Stimulated activated CD8-positive, alpha-beta memory T cell treated with anti-CD3 and anti-CD28 coated beads, Interleukin-2, amount 100 ng/mL, for 1 hour (primary cell): ENCODE results near the gene AP1M1.

ENCODE experiments used
- DNase-seq, 2 donors: peaks; one replicate each; pipeline ENCODE4 v3.0.0-alpha.2; 2020; ENCODE audit warnings: low read depth in 2 of 2

AP1M1 gene

GRCh38 chr19:16207490-16208025 lies 9.8 kb downstream of the AP1M1 start:
- no peak for DNase-seq

- DNase-seq = no peak
Measured at GRCh38 chr19:16208064-16208759, 10.5 kb downstream of the AP1M1 start.

DNA sequence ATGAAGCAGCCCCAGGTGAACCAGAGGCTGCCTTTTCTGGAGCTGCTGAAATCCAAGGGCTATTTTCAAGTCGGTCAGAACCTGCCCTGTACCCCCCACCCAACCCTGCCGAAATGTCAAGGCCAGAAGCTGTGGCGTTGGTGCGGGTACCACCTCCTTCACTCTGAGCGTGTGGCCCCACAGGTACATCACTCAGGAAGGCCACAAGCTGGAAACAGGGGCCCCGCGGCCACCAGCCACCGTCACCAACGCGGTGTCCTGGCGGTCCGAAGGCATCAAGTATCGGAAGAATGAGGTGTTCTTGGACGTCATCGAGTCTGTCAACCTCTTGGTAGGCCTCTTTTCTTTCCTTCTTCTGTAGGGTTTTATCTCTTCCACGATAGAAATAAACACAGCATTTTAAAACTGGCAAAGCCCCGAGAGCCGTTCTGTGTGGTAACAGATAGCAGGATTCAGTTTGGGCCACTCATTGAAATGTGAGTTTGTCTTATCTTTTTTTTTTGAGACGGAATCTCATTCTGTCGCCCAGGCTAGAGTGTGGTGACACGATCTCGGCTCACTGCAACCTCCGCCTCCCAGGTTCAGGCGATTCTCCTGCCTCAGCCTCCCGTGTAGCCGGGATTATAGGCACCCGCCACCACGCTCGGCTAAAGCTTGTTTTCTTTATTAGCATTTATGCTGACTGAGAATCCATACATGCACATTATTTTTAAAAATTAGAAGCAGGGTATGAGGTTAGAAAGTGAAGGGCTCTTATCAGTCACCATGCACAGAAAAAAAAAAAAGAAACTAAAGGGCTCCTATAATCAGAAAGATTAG lies 11.3 kb downstream of the AP1M1 start:
- no peak for DNase-seq

DNA sequence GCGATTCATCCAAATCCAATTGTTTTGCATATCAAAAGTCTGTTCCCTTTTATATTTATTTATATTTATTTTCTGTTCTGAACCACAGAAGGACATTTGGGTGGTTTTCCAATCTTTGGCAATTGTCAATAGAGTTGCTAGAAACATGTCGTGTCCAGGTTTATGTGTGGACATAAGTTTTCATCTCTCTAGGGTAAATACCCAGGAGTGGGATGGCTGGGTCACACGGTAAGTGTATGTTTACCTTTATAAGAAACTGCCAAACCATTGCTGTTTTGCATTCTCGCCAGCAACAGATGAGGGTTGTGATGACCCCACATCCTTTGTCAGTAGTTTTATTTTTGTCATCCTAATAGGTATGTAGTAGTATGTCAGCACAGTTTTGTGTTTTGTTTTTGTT lies 12.5 kb downstream of the AP1M1 start:
- DNase-seq = no peak

GRCh38 chr19:16213076-16213475 lies 15.4 kb downstream of the AP1M1 start:
- no peak for DNase-seq

DNA sequence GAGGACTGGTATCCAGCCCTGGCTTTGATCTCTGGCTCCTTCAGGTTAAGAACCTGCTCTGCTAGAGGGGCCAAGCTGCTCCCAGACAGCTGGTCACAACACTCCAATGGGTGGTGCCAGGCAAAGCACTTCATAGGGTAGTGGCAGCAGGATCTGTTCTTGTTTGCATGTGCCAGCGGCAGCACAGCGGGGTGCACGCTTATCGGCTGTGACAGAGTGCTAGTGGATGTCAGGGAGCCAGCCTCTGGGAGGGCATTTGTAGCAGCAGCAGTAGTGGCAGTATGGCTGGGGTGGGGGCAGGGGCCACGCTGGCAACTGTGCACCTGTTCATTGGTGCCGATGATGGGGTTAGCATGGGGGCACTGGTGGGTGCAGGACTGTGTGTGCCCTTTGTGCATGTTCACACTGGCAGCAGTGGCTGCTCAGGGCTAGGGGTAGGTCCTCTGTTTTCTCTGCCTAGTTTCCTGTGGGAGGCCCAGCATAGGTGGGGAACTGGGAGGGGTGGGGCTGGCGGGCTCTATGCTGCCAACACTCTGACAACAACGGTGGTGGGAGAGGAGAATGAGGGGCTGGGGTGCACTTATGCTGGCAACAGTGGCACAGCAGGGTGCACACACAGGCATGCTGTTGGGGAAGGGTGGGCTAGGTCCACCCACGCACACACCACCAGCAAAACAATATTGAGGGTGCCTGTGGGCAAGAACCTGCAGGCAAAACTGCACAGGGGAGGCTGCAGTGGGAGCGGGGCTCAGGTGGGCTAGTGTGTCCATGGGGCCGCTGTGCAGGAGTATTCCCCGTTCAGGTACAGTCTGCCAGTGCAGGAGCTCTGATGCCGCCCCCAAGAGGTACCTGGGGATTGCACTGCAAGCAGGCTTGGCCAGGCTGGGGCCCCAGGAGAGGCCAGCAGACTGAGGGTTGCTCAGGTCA lies 19.3 kb downstream of the AP1M1 start:
- DNase-seq = no peak

DNA sequence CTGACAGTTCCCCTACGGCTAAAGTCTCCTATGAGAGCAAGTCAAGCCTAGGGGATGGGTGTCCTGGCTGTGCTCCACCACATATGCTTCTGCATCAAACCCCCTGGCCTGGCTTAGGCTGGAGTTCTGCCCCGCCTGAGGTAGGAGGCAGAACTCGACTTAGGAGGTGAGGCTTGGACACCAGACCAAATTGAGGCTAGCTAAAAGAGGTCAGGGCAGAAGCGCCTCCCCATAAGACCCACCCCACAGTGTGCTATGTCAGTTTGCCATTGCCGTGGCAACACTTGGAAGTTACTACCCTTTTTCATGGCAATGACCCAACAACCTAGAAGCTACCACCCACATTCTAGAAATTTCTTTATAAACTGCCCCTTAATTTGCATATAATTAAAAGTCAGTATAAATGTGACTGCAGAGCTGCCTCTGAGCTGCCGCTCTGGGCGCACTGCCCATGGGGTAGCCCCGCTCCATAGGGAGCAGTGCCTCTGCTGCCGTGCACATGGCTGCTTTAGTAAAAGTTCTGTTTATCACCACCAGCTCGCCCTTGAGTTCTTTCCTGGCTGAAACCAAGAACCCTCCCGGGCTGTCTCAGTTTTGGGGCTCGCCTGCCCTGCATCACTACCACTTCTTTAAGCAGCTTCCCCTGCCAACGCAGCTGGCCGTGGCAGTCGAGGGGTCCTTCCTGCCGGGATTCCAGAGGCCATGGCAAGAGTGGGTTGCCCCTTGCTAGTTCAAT lies 20.2 kb downstream of the AP1M1 start:
- no peak for DNase-seq

DNA sequence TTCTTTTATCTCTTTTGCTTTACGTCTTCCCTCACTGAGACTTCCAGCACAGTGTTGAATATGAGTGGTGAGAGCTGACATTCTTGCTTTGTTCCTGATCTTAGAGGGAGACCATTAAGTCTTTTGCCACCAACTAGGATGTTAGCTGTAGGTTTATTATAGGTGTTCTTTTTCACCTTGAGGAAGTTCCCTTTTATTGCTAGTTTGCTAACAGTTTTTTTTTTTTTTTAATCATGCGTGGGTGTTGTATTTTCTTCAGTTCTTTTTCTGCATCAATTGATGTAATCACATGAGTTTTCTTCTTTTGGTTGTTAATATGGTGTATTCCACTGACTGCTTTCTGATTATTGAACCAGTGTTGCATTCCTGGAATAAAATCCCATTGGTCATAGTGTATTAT lies 21.1 kb downstream of the AP1M1 start:
- no peak for DNase-seq

DNA sequence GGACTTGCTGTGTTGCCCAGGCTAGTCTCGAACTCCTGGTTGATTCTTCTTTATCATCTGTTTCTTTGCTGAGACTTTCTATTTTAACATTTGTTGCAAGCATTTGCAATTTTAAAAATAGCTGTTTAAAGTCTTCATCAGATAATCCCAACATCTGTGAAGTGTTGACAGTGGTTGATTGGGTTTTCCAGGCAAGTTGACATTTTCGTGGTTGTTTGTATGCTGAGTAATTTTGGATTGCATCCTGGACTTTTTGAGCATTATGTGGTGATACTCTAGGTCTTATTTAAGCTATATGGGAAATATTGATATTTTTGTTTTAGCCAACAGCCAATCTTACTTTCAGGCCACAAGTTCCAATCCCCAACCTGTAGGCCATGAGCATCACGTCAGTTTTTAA lies 25.1 kb downstream of the AP1M1 start:
- DNase-seq = no peak

GRCh38 chr19:16223746-16224145 lies 26.0 kb downstream of the AP1M1 start:
- no peak for DNase-seq

GRCh38 chr19:16224293-16225045 lies 26.8 kb downstream of the AP1M1 start:
- DNase-seq = no peak

GRCh38 chr19:16225279-16226183 lies 27.8 kb downstream of the AP1M1 start:
- DNase-seq = no peak

- no peak for DNase-seq
Measured at GRCh38 chr19:16226184-16226591, 28.5 kb downstream of the AP1M1 start.

GRCh38 chr19:16226878-16227836 lies 29.4 kb downstream of the AP1M1 start:
- no peak for DNase-seq

- DNase-seq = no peak
Measured at GRCh38 chr19:16227837-16228636, 30.3 kb downstream of the AP1M1 start.

DNA sequence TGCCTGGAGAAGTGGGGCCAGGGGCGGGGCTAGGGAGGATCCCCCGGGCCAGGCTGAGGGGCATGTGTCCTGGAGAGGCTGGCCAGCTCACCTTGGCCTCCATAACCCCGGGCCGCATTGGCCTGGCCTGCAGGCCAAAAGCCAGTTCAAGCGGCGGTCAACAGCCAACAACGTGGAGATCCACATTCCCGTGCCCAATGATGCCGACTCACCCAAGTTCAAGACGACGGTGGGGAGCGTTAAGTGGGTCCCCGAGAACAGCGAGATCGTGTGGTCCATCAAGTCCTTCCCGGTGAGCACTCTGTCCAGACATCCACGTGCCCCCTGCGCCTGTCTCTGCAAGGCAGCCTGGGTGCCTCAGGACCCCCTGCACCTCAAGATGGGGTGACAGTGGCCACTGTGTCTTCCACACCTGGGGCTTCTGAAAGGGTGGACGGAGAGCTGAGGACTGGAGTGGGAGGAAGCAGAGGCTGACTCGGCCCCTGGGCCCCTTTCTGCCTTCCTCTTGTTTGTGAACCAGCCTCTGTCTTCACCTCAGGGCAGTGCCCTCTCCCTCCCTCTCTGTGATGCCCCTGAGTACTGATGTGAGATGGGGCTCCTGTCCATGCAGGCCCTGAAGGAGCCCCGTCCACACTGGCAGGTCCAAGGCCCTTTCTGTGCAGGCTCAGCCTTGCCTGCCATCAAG lies 31.1 kb downstream of the AP1M1 start:
- no peak for DNase-seq

DNA sequence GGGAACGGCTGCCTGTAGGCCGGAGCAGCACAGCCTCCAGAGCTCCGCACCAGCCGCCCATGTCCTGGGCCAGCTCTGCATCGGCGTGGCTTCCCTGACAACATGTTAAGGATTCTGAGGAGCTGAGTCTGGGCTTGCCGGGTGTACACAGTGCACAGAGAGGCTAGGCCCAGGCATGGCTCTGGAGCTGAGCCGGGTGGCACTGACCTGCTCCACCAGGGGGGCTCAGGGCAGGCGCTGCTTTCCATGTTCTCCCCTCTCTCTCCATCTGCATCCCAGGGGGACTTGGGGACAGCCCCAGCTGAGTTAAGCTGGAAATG lies 31.6 kb downstream of the AP1M1 start:
- DNase-seq = no peak
